ENCODE data around the gene PPARGC1A. TPM values are rescaled to one million over a fixed set of nuclear protein-coding genes. Genes with fewer than 3 reads are reported as not detected.

PPARGC1A gene
- total RNA-seq, 2 experiments from 2014 or later = not detected

- CTCF ChIA-PET = no interaction called here
- POLR2A ChIA-PET = no interaction called here
Measured at GRCh38 chr4:23899565-23899964, 9.7 kb upstream of the PPARGC1A start.

GRCh38 chr4:23897564-23898109 lies 7.8 kb upstream of the PPARGC1A start:
- intact Hi-C loops (cut with DNase I, micrococcal nuclease) = no loop called here
- Mint-ChIP-seq H3K4me1 (ENCODE audit: low read depth) (no peaks in the 10 kb centered on the region), H3K36me3 (ENCODE audit: low read depth) (no peaks in the 10 kb centered on the region), H3K27ac (no peak overlapping the region), H3K4me3 (no peak overlapping the region), H3K27me3 (peaks cover 5% of the 10 kb centered on the region), H3K9me3 (peaks cover 2% of the 10 kb centered on the region)
- H3K27ac ChIP-seq (ENCODE audit: low read depth in 1 of 2, low read length in 2 of 2) = no peak overlapping the region
- no peak overlapping the region for H3K4me3 ChIP-seq (ENCODE audit: low read length)
- no peaks in the 10 kb centered on the region for H3K27me3 ChIP-seq (ENCODE audit: control insufficient read depth in 1 of 2, insufficient read depth in 2 of 2, low read length in 2 of 2)
- CTCF ChIA-PET = no interaction called here
- TF ChIP-seq, protein P1, sequence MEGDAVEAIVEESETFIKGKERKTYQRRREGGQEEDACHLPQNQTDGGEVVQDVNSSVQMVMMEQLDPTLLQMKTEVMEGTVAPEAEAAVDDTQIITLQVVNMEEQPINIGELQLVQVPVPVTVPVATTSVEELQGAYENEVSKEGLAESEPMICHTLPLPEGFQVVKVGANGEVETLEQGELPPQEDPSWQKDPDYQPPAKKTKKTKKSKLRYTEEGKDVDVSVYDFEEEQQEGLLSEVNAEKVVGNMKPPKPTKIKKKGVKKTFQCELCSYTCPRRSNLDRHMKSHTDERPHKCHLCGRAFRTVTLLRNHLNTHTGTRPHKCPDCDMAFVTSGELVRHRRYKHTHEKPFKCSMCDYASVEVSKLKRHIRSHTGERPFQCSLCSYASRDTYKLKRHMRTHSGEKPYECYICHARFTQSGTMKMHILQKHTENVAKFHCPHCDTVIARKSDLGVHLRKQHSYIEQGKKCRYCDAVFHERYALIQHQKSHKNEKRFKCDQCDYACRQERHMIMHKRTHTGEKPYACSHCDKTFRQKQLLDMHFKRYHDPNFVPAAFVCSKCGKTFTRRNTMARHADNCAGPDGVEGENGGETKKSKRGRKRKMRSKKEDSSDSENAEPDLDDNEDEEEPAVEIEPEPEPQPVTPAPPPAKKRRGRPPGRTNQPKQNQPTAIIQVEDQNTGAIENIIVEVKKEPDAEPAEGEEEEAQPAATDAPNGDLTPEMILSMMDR (IDR thresholded peaks at IDR 0.05) = no peak
- peaks cover 0 to 3% of the 10 kb centered on the region in 2 experiments for H3K9me3 ChIP-seq (ENCODE audit: control insufficient read depth in 1 of 2, insufficient read depth in 1 of 2, low read length in 2 of 2)
- POLR2A ChIA-PET = no interaction called here
- H3K36me3 ChIP-seq (ENCODE audit: insufficient read depth, low read length) = no peaks in the 10 kb centered on the region
- ATAC-seq (ENCODE audit: poor library complexity) (no peak), DNase-seq (no peak)
- no peaks in the 10 kb centered on the region for H3K4me1 ChIP-seq (ENCODE audit: insufficient read depth, low read length)

More at GRCh38 chr4:23899565-23899964, 9.7 kb upstream of the PPARGC1A start:
- no peak for ATAC-seq (ENCODE audit: poor library complexity)
- Histone ChIP-seq H3K27ac (ENCODE audit: low read depth in 1 of 2, low read length in 2 of 2) (no peak overlapping the region), H3K36me3 (ENCODE audit: insufficient read depth, low read length) (no peaks in the 10 kb centered on the region), H3K9me3 (ENCODE audit: control insufficient read depth in 1 of 2, insufficient read depth in 1 of 2, low read length in 2 of 2) (peaks cover 0 to 3% of the 10 kb centered on the region in 2 experiments), H3K27me3 (ENCODE audit: control insufficient read depth in 1 of 2, insufficient read depth in 2 of 2, low read length in 2 of 2) (no peaks in the 10 kb centered on the region), H3K4me1 (ENCODE audit: insufficient read depth, low read length) (no peaks in the 10 kb centered on the region), H3K4me3 (ENCODE audit: low read length) (no peak overlapping the region)
- TF ChIP-seq, protein P1 (IDR thresholded peaks at IDR 0.05) = no peak
- Mint-ChIP-seq H3K27ac (no peak overlapping the region), H3K27me3 (no peaks in the 10 kb centered on the region), H3K36me3 (ENCODE audit: low read depth) (no peaks in the 10 kb centered on the region), H3K4me1 (ENCODE audit: low read depth) (no peaks in the 10 kb centered on the region), H3K4me3 (no peak overlapping the region), H3K9me3 (peaks cover 2% of the 10 kb centered on the region)
- intact Hi-C loops (cut with DNase I, micrococcal nuclease) = no loop called here
- DNase-seq = no peak

DNA sequence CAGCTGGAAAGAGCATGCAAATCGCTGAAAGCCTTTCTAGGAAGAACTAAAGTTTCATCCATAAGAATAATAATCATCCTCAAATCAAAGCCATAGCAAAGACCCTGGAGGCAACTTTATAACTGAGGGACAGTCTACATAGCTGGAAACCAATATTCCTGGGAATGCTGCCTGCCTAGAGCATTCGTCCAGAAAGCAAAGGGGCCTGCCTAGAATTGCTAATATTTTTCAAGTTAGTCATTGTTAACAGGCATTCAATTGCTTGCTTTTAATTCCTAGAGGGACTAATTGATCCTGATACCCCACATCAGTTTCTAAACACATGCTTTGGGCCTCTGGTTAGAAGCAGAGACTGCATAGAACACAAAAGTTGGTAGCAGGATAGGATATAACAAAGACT lies 4.2 kb upstream of the PPARGC1A start:
- Mint-ChIP-seq H3K4me1 (ENCODE audit: low read depth) (peaks cover 19% of the 10 kb centered on the region), H3K27me3 (peaks cover 16% of the 10 kb centered on the region), H3K36me3 (ENCODE audit: low read depth) (no peaks in the 10 kb centered on the region), H3K27ac (no peak overlapping the region), H3K9me3 (no peaks in the 10 kb centered on the region), H3K4me3 (no peak overlapping the region)
- no peaks in the 10 kb centered on the region for H3K36me3 ChIP-seq (ENCODE audit: insufficient read depth, low read length)
- no peak overlapping the region for H3K27ac ChIP-seq (ENCODE audit: low read depth in 1 of 2, low read length in 2 of 2)
- ChIA-PET CTCF (no interaction called here), POLR2A (no interaction called here)
- H3K4me3 ChIP-seq (ENCODE audit: low read length) = no peak overlapping the region
- no peaks in the 10 kb centered on the region for H3K27me3 ChIP-seq (ENCODE audit: control insufficient read depth in 1 of 2, insufficient read depth in 2 of 2, low read length in 2 of 2)
- intact Hi-C loops (cut with DNase I, micrococcal nuclease) = no loop called here
- DNase-seq (no peak), ATAC-seq (ENCODE audit: poor library complexity) (no peak)
- TF ChIP-seq, protein P1 (IDR thresholded peaks at IDR 0.05) = no peak
- peaks cover 0 to 6% of the 10 kb centered on the region in 2 experiments for H3K9me3 ChIP-seq (ENCODE audit: control insufficient read depth in 1 of 2, insufficient read depth in 1 of 2, low read length in 2 of 2)
- peaks cover 5% of the 10 kb centered on the region for H3K4me1 ChIP-seq (ENCODE audit: insufficient read depth, low read length)
